MM.1S (cell line): ENCODE measurements around the gene FAM81A.

Experiments
- EZH2 ChIP-seq: fragments of 300-600 bp; sonication (generic); optimal IDR thresholded peaks from 2 replicates; pipeline ENCODE3; 2017; ENCODE audit warnings: low read depth, mild to moderate bottlenecking, antibody characterized with exemption, low read length, mixed read lengths
- TF ChIP-seq, protein P1 (sequence below): fragments of 300-600 bp; sonication (generic); IDR thresholded peaks from 2 replicates; pipeline ENCODE4 v1.5.1; 2016; ENCODE audit warnings: antibody characterized with exemption, low read length, mixed read lengths

GRCh38 chr15:59550956-59551355, 113.0 kb downstream of the FAM81A start:
- TF ChIP-seq, protein P1, sequence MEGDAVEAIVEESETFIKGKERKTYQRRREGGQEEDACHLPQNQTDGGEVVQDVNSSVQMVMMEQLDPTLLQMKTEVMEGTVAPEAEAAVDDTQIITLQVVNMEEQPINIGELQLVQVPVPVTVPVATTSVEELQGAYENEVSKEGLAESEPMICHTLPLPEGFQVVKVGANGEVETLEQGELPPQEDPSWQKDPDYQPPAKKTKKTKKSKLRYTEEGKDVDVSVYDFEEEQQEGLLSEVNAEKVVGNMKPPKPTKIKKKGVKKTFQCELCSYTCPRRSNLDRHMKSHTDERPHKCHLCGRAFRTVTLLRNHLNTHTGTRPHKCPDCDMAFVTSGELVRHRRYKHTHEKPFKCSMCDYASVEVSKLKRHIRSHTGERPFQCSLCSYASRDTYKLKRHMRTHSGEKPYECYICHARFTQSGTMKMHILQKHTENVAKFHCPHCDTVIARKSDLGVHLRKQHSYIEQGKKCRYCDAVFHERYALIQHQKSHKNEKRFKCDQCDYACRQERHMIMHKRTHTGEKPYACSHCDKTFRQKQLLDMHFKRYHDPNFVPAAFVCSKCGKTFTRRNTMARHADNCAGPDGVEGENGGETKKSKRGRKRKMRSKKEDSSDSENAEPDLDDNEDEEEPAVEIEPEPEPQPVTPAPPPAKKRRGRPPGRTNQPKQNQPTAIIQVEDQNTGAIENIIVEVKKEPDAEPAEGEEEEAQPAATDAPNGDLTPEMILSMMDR: no peak
- no peak for TF ChIP-seq EZH2
